Lung (tissue), 12 donors: Measurements from ENCODE around the gene TNFAIP8L3. TPM values are rescaled to one million over a fixed set of nuclear protein-coding genes. Genes with fewer than 3 reads are reported as not detected.
"Not testable (repeated sequence)": the region's sequence is repeated elsewhere in the genome, so short reads cannot be mapped to it uniquely, and the experiment has no call there.

Experiments used
- ATAC-seq: fragments of 200-7000 bp; cut with Tn5 transposase; one replicate; pipeline ENCODE4 v1.9.1; 2020; ENCODE audit warnings: moderate number of reproducible peaks; ENCODE audit not compliant: insufficient read depth, low FRiP score
- DNase-seq, 3 donors: peaks; one replicate each; pipeline ENCODE4 v3.0.0-alpha.2; 2013 to 2017
- H3K27ac ChIP-seq, 2 donors: one replicate each; pipeline ENCODE4 v1.5.1; 2013; ENCODE audit warnings: mild to moderate bottlenecking in 2 of 2, moderate library complexity in 2 of 2, control low read depth in 1 of 2, inconsistent platforms in 1 of 2, low read depth in 1 of 2, low read length in 1 of 2
- H3K27me3 ChIP-seq, 3 donors: one replicate each; pipeline ENCODE4 v1.5.1; 2013; ENCODE audit warnings: low read length in 2 of 3; ENCODE audit not compliant: control insufficient read depth in 3 of 3, insufficient read depth in 3 of 3
- H3K36me3 ChIP-seq, 4 donors: one replicate each; pipeline ENCODE4 v1.5.1; 2013; ENCODE audit warnings: low read length in 4 of 4, mild to moderate bottlenecking in 1 of 4, moderate library complexity in 1 of 4; ENCODE audit not compliant: control insufficient read depth in 4 of 4, insufficient read depth in 4 of 4
- H3K4me1 ChIP-seq, 5 donors: one replicate each; pipeline ENCODE4 v1.5.1; 2013; ENCODE audit warnings: low read length in 5 of 5, mild to moderate bottlenecking in 2 of 5, moderate library complexity in 1 of 5; ENCODE audit not compliant: control insufficient read depth in 5 of 5, insufficient read depth in 5 of 5
- H3K4me3 ChIP-seq: one replicate; pipeline ENCODE4 v1.5.1; 2013; ENCODE audit warnings: mild to moderate bottlenecking, control low read depth, moderate library complexity
- H3K9ac ChIP-seq, 2 donors: one replicate each; pipeline ENCODE4 v1.5.1; 2013; ENCODE audit warnings: low read length in 2 of 2, control low read depth in 1 of 2; ENCODE audit not compliant: insufficient read depth in 1 of 2
- H3K9me3 ChIP-seq, 4 donors: one replicate each; pipeline ENCODE4 v1.5.1; 2013; ENCODE audit warnings: low read length in 3 of 4, mild to moderate bottlenecking in 1 of 4, moderate library complexity in 1 of 4; ENCODE audit not compliant: control insufficient read depth in 4 of 4, insufficient read depth in 3 of 4
- CTCF ChIP-seq: IDR thresholded peaks from 2 replicates; pipeline ENCODE4 v1.5.1; 2012; ENCODE audit warnings: mild to moderate bottlenecking; ENCODE audit errors: control extremely low read depth, extremely low read depth
- WGBS, 2 donors: extraction: QIAGEN DNeasy Blood & Tissue Kit; methylation state at CpG; one replicate each; pipeline ENCODE4 v1.1.7; 2013; 5-methylcytosine and 5-hydroxymethylcytosine counted together
- polyA plus RNA-seq, 2 donors: library from polyadenylated mRNA; stranded (reverse); fragments of 200-250 nt; gene quantifications; one replicate each; pipeline ENCODE4 v1.2.1, GENCODE V29; 2013
- total RNA-seq, 2 donors: library from RNA; depleted of rRNA in 1 of 2; stranded (reverse); fragments of >200 nt in 1 of 2; gene quantifications; one replicate each; pipeline ENCODE4 v1.2.1, GENCODE V29; 2014 to 2021
- donor health status: control.
- donor health status: control.
- donor health status: Bipolar disorder and iron deficiency.
- donor health status: healthy.
- donor health status: DM: yes; HTN: yes; CAD: no.

The TNFAIP8L3 gene
- total and polyA plus RNA-seq, 4 donors = 3.7 to 20.5 (median 9.9) TPM

- Histone ChIP-seq H3K27ac (no peak overlapping the region), H3K4me3 (no peak overlapping the region), H3K27me3 (no peaks in the 10 kb centered on the region), H3K4me1 (no peaks in the 10 kb centered on the region), H3K9ac (no peak overlapping the region), H3K9me3 (peaks cover 0 to 2% (median 0%) of the 10 kb centered on the region in 4 donors), H3K36me3 (no peaks in the 10 kb centered on the region)
- DNase-seq (no peak), ATAC-seq (no peak)
- whole genome bisulfite sequencing, 2 donors = 92 to 97% methylated on average over 2 of the region's 2 CpGs
- no peak for TF ChIP-seq CTCF
Measured at GRCh38 chr15:51128701-51129100, 34.0 kb upstream of the TNFAIP8L3 start.

GRCh38 chr15:51126842-51127241, 32.1 kb upstream of the TNFAIP8L3 start:
- no peak for ATAC-seq
- WGBS, 2 donors = 16 to 54% methylated on average over 3 of the region's 3 CpGs
- Histone ChIP-seq H3K27me3 (no peaks in the 10 kb centered on the region), H3K9ac (no peak overlapping the region), H3K27ac (no peak overlapping the region), H3K9me3 (peaks cover 0 to 2% (median 1%) of the 10 kb centered on the region in 4 donors), H3K4me1 (no peaks in the 10 kb centered on the region), H3K36me3 (no peaks in the 10 kb centered on the region), H3K4me3 (no peak overlapping the region)
- TF ChIP-seq CTCF = no peak
- DNase-seq = no peak

GRCh38 chr15:51123002-51123401, 28.3 kb upstream of the TNFAIP8L3 start:
- H3K27ac ChIP-seq, H3K4me1 ChIP-seq, H3K9me3 ChIP-seq, H3K27me3 ChIP-seq, H3K36me3 ChIP-seq, H3K4me3 ChIP-seq, DNase-seq, H3K9ac ChIP-seq, ATAC-seq: not testable (repeated sequence)

GRCh38 chr15:51121631-51122225, 27.0 kb upstream of the TNFAIP8L3 start:
- H3K36me3 ChIP-seq = no peaks in the 10 kb centered on the region
- H3K9ac ChIP-seq = no peak overlapping the region
- DNase-seq (no peak), ATAC-seq (no peak)
- no peaks in the 10 kb centered on the region for H3K27me3 ChIP-seq
- no peak overlapping the region for H3K27ac ChIP-seq
- H3K4me3 ChIP-seq = no peak overlapping the region
- WGBS, 2 donors = 93 to 97% methylated on average over 1 of the region's 1 CpG
- H3K9me3 ChIP-seq = peaks cover 0 to 2% (median 1%) of the 10 kb centered on the region in 4 donors
- TF ChIP-seq CTCF = no peak
- H3K4me1 ChIP-seq = no peaks in the 10 kb centered on the region
